ENCODE data around the gene KRT36. TPM values are rescaled to one million over a fixed set of nuclear protein-coding genes. Genes with fewer than 3 reads are reported as not detected.

The KRT36 gene
- total and polyA plus RNA-seq, 8 donors: not detected

GRCh38 chr17:41483531-41483930 lies 6.2 kb downstream of the KRT36 start:
- intact Hi-C loops (cut with DNase I; ENCODE audit: low total_unique reads): no loop called here
- 16 to 53% (median 37%) methylated on average over 9 of the region's 9 CpGs for WGBS, 5 donors
- Histone ChIP-seq H3K9me3 (no peaks in the 10 kb centered on the region), H3K27ac (no peak overlapping the region), H3K4me3 (no peak overlapping the region), H3K4me1 (peaks cover 0 to 15% (median 5%) of the 10 kb centered on the region in 4 donors), H3K36me3 (no peaks in the 10 kb centered on the region), H3K27me3 (peaks cover 0 to 15% (median 0%) of the 10 kb centered on the region in 3 donors)
- TF ChIP-seq POLR2A (IDR thresholded peaks at IDR 0.05): no peak
- no peak for TF ChIP-seq POLR2AphosphoS5 (IDR thresholded peaks at IDR 0.05)
- no peak for TF ChIP-seq EP300 (IDR thresholded peaks at IDR 0.05)
- no peak for TF ChIP-seq CTCF (IDR thresholded peaks at IDR 0.05)
- peak in 1 of 2 donors; percentile 54 for DNase-seq

GRCh38 chr17:41481036-41481435 lies 8.7 kb downstream of the KRT36 start, which contains the start of gene KRT35:
Gene KRT35, minus strand, starts transcription at chr17:41481151. Its CDS starts 54 bp downstream, at chr17:41481097.
- no peaks in the 10 kb centered on the region for H3K9me3 ChIP-seq
- WGBS, 5 donors: 91 to 100% (median 97%) methylated on average over 2 of the region's 2 CpGs
- TF ChIP-seq POLR2A (IDR thresholded peaks at IDR 0.05) (no peak), POLR2AphosphoS5 (IDR thresholded peaks at IDR 0.05) (no peak), EP300 (IDR thresholded peaks at IDR 0.05) (no peak), CTCF (IDR thresholded peaks at IDR 0.05) (no peak)
- H3K4me1 ChIP-seq: peaks cover 0 to 15% (median 5%) of the 10 kb centered on the region in 4 donors
- no peak within 1 kb of the TSS for H3K4me3 ChIP-seq
- intact Hi-C loops (cut with DNase I; ENCODE audit: low total_unique reads): no loop called here
- no peak within 1 kb of the TSS for H3K27ac ChIP-seq
- H3K36me3 ChIP-seq: no peaks in the 10 kb centered on the region
- no peaks in the 10 kb centered on the region for H3K27me3 ChIP-seq
- no peak for DNase-seq

- intact Hi-C loops (cut with DNase I; ENCODE audit: low total_unique reads): no loop called here
- Histone ChIP-seq H3K36me3 (no peaks in the 10 kb centered on the region), H3K27ac (no peak overlapping the region), H3K9me3 (no peaks in the 10 kb centered on the region), H3K27me3 (no peaks in the 10 kb centered on the region), H3K4me3 (no peak overlapping the region), H3K4me1 (peaks cover 0 to 15% (median 5%) of the 10 kb centered on the region in 4 donors)
- 95 to 98% (median 96%) methylated on average over 10 of the region's 10 CpGs for WGBS, 5 donors
- DNase-seq: no peak
- TF ChIP-seq POLR2AphosphoS5 (IDR thresholded peaks at IDR 0.05): no peak
- TF ChIP-seq EP300 (IDR thresholded peaks at IDR 0.05): no peak
- no peak for TF ChIP-seq POLR2A (IDR thresholded peaks at IDR 0.05)
- no peak for TF ChIP-seq CTCF (IDR thresholded peaks at IDR 0.05)
These were observed 9.1 kb downstream of the KRT36 start for GRCh38 chr17:41480581-41480980.

GRCh38 chr17:41480136-41480535 lies 9.6 kb downstream of the KRT36 start:
- Histone ChIP-seq H3K4me3 (no peak overlapping the region), H3K9me3 (no peaks in the 10 kb centered on the region), H3K27me3 (no peaks in the 10 kb centered on the region), H3K4me1 (peaks cover 0 to 15% (median 5%) of the 10 kb centered on the region in 4 donors), H3K36me3 (no peaks in the 10 kb centered on the region), H3K27ac (no peak overlapping the region)
- 46 to 72% (median 61%) methylated on average over 2 of the region's 2 CpGs for WGBS, 5 donors
- no peak for DNase-seq
- intact Hi-C loops (cut with DNase I; ENCODE audit: low total_unique reads): no loop called here
- TF ChIP-seq POLR2A (IDR thresholded peaks at IDR 0.05) (no peak), EP300 (IDR thresholded peaks at IDR 0.05) (no peak), CTCF (IDR thresholded peaks at IDR 0.05) (no peak), POLR2AphosphoS5 (IDR thresholded peaks at IDR 0.05) (no peak)

Data from stomach (tissue), 9 donors.